Stimulated activated CD8-positive, alpha-beta memory T cell treated with anti-CD3 and anti-CD28 coated beads, Interleukin-15, amount 100 ng/mL, for 4 hours (primary cell): ENCODE results near the gene CUL5.

ENCODE experiments used
- DNase-seq, 2 donors: peaks; one replicate each; pipeline ENCODE4 v3.0.0-alpha.2; 2020; ENCODE audit warnings: low read depth in 2 of 2

CUL5 gene

GRCh38 chr11:108008656-108009496 lies at the start of gene CUL5:
Gene CUL5 (plus strand): TSS chr11:108008898. CDS start chr11:108009349, 451 bp downstream.
- DNase-seq = peak; percentile 77 to 80

- no peak for DNase-seq
These were observed 47.2 kb upstream of the CUL5 start for GRCh38 chr11:107961480-107961879.

GRCh38 chr11:107962181-107962580 lies 46.5 kb upstream of the CUL5 start:
- DNase-seq = no peak

GRCh38 chr11:107963091-107963490 lies 45.6 kb upstream of the CUL5 start:
- no peak for DNase-seq

GRCh38 chr11:107969219-107969618 lies 39.5 kb upstream of the CUL5 start:
- no peak for DNase-seq

GRCh38 chr11:107970049-107970448 lies 38.6 kb upstream of the CUL5 start:
- no peak for DNase-seq

- DNase-seq = no peak
These were observed 35.1 kb upstream of the CUL5 start for GRCh38 chr11:107973641-107974040.

GRCh38 chr11:107988397-107989158 lies 20.1 kb upstream of the CUL5 start:
- DNase-seq = no peak

- no peak for DNase-seq
These were observed 16.8 kb upstream of the CUL5 start for GRCh38 chr11:107991868-107992414.

- no peak for DNase-seq
These were observed 12.5 kb upstream of the CUL5 start for GRCh38 chr11:107996006-107996776.

GRCh38 chr11:107998761-107999160 lies 9.9 kb upstream of the CUL5 start:
- DNase-seq = no peak

- DNase-seq = no peak
These were observed 8.8 kb upstream of the CUL5 start for GRCh38 chr11:107999759-108000455.

- no peak for DNase-seq
These were observed 6.2 kb upstream of the CUL5 start for GRCh38 chr11:108002476-108002875.

- DNase-seq = no peak
These were observed 5.1 kb upstream of the CUL5 start for GRCh38 chr11:108003623-108004022.

- DNase-seq = no peak
These were observed 879 bp upstream of the CUL5 start for GRCh38 chr11:108007819-108008218.

GRCh38 chr11:108009497-108010370 lies 1.0 kb downstream of the CUL5 start:
- no peak for DNase-seq

- DNase-seq = no peak
These were observed 3.5 kb downstream of the CUL5 start for GRCh38 chr11:108012139-108012725.

GRCh38 chr11:108016647-108017046 lies 7.9 kb downstream of the CUL5 start:
- no peak for DNase-seq

GRCh38 chr11:108018708-108019107 lies 10.0 kb downstream of the CUL5 start:
- no peak for DNase-seq
